ENCODE results near the gene MAX. TPM values are rescaled to one million over a fixed set of nuclear protein-coding genes. Genes with fewer than 3 reads are reported as not detected.
A peak's percentile ranks its signal among the peaks of the same experiment; 100 is the strongest.

Gene MAX
- total and polyA plus RNA-seq, 9 of the 15 experiments (the other 6 are each of a cell fraction or from before 2014, with no cell fraction given), result 15.4 to 96.5 (median 51.6) TPM

DNA sequence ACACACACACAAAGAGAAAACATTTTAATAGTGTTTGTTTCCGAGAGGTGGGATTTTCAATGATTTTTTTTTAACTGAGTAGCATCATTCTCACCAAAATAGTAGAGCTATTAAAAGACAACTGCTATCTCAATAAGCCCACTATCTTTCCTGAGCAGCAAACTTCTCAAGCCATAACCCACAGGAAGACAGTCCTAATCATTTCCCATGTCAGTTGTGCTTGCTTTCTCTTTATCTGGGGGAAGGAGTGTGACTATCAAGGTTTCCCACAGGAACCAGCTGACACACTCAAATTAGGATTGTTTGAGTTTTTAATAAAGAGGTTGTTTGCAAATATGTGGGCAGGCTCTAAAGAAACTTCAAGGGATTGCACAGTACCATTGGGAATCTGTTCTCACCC is 4.9 kb upstream of the MAX start (continued):
- TF ChIP-seq RFX1 (IDR thresholded peaks at IDR 0.05) (no peak), BCL6 (CRISPR knock-in tag; IDR thresholded peaks at IDR 0.05) (no peak), TCF3 (CRISPR knock-in tag; IDR thresholded peaks at IDR 0.05) (peak; percentile 92), ZNF282 (CRISPR knock-in tag; IDR thresholded peaks at IDR 0.05) (no peak), STAG1 (CRISPR knock-in tag; IDR thresholded peaks at IDR 0.05; ENCODE audit: borderline replicate concordance) (no peak), NFIC (IDR thresholded peaks at IDR 0.05) (peak; percentile 74), EP300 (IDR thresholded peaks at IDR 0.05; ENCODE audit: low read length) (peak; percentile 92), TBL1XR1 (IDR thresholded peaks at IDR 0.05; ENCODE audit: low read length in 2 of 2) (peak in 1 of 2 experiments; percentile 78; a peak in 2 of 4 replicates), YY1 (IDR thresholded peaks at IDR 0.05; ENCODE audit: borderline replicate concordance in 1 of 3, control insufficient read depth in 1 of 3, extremely low read depth in 1 of 3, insufficient read depth in 3 of 3, insufficient read length in 1 of 3, insufficient replicate concordance in 2 of 3, low read depth in 1 of 3, low read length in 2 of 3) (no peak), ZNF24 (IDR thresholded peaks at IDR 0.05) (no peak), NCOA1 (IDR thresholded peaks at IDR 0.05; ENCODE audit: low read depth) (no peak), NR2F6 (CRISPR knock-in tag; IDR thresholded peaks at IDR 0.05) (no peak), EHMT2 (IDR thresholded peaks at IDR 0.05) (no peak)
- TF ChIP-seq, protein P1, sequence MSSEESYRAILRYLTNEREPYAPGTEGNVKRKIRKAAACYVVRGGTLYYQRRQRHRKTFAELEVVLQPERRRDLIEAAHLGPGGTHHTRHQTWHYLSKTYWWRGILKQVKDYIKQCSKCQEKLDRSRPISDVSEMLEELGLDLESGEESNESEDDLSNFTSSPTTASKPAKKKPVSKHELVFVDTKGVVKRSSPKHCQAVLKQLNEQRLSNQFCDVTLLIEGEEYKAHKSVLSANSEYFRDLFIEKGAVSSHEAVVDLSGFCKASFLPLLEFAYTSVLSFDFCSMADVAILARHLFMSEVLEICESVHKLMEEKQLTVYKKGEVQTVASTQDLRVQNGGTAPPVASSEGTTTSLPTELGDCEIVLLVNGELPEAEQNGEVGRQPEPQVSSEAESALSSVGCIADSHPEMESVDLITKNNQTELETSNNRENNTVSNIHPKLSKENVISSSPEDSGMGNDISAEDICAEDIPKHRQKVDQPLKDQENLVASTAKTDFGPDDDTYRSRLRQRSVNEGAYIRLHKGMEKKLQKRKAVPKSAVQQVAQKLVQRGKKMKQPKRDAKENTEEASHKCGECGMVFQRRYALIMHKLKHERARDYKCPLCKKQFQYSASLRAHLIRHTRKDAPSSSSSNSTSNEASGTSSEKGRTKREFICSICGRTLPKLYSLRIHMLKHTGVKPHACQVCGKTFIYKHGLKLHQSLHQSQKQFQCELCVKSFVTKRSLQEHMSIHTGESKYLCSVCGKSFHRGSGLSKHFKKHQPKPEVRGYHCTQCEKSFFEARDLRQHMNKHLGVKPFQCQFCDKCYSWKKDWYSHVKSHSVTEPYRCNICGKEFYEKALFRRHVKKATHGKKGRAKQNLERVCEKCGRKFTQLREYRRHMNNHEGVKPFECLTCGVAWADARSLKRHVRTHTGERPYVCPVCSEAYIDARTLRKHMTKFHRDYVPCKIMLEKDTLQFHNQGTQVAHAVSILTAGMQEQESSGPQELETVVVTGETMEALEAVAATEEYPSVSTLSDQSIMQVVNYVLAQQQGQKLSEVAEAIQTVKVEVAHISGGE (CRISPR knock-in tag; IDR thresholded peaks at IDR 0.05), result peak in 1 of 3 experiments; percentile 54; a peak in 2 of 6 replicates
- TF ChIP-seq, protein P2, sequence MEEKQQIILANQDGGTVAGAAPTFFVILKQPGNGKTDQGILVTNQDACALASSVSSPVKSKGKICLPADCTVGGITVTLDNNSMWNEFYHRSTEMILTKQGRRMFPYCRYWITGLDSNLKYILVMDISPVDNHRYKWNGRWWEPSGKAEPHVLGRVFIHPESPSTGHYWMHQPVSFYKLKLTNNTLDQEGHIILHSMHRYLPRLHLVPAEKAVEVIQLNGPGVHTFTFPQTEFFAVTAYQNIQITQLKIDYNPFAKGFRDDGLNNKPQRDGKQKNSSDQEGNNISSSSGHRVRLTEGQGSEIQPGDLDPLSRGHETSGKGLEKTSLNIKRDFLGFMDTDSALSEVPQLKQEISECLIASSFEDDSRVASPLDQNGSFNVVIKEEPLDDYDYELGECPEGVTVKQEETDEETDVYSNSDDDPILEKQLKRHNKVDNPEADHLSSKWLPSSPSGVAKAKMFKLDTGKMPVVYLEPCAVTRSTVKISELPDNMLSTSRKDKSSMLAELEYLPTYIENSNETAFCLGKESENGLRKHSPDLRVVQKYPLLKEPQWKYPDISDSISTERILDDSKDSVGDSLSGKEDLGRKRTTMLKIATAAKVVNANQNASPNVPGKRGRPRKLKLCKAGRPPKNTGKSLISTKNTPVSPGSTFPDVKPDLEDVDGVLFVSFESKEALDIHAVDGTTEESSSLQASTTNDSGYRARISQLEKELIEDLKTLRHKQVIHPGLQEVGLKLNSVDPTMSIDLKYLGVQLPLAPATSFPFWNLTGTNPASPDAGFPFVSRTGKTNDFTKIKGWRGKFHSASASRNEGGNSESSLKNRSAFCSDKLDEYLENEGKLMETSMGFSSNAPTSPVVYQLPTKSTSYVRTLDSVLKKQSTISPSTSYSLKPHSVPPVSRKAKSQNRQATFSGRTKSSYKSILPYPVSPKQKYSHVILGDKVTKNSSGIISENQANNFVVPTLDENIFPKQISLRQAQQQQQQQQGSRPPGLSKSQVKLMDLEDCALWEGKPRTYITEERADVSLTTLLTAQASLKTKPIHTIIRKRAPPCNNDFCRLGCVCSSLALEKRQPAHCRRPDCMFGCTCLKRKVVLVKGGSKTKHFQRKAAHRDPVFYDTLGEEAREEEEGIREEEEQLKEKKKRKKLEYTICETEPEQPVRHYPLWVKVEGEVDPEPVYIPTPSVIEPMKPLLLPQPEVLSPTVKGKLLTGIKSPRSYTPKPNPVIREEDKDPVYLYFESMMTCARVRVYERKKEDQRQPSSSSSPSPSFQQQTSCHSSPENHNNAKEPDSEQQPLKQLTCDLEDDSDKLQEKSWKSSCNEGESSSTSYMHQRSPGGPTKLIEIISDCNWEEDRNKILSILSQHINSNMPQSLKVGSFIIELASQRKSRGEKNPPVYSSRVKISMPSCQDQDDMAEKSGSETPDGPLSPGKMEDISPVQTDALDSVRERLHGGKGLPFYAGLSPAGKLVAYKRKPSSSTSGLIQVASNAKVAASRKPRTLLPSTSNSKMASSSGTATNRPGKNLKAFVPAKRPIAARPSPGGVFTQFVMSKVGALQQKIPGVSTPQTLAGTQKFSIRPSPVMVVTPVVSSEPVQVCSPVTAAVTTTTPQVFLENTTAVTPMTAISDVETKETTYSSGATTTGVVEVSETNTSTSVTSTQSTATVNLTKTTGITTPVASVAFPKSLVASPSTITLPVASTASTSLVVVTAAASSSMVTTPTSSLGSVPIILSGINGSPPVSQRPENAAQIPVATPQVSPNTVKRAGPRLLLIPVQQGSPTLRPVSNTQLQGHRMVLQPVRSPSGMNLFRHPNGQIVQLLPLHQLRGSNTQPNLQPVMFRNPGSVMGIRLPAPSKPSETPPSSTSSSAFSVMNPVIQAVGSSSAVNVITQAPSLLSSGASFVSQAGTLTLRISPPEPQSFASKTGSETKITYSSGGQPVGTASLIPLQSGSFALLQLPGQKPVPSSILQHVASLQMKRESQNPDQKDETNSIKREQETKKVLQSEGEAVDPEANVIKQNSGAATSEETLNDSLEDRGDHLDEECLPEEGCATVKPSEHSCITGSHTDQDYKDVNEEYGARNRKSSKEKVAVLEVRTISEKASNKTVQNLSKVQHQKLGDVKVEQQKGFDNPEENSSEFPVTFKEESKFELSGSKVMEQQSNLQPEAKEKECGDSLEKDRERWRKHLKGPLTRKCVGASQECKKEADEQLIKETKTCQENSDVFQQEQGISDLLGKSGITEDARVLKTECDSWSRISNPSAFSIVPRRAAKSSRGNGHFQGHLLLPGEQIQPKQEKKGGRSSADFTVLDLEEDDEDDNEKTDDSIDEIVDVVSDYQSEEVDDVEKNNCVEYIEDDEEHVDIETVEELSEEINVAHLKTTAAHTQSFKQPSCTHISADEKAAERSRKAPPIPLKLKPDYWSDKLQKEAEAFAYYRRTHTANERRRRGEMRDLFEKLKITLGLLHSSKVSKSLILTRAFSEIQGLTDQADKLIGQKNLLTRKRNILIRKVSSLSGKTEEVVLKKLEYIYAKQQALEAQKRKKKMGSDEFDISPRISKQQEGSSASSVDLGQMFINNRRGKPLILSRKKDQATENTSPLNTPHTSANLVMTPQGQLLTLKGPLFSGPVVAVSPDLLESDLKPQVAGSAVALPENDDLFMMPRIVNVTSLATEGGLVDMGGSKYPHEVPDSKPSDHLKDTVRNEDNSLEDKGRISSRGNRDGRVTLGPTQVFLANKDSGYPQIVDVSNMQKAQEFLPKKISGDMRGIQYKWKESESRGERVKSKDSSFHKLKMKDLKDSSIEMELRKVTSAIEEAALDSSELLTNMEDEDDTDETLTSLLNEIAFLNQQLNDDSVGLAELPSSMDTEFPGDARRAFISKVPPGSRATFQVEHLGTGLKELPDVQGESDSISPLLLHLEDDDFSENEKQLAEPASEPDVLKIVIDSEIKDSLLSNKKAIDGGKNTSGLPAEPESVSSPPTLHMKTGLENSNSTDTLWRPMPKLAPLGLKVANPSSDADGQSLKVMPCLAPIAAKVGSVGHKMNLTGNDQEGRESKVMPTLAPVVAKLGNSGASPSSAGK (IDR thresholded peaks at IDR 0.05), result no peak

Data from K562 (cell line).